ENCODE data around the gene ZNF638.

Gene ZNF638

GRCh38 chr2:71332435-71332796 is 834 bp downstream of the ZNF638 start:
- Histone ChIP-seq H3K4me2 (ENCODE audit: low read depth, low read length, poor library complexity, severe bottlenecking) (peak overlapping the region; percentile 80), H3K79me2 (ENCODE audit: insufficient read depth, low read length) (peaks cover 58% of the 10 kb centered on the region), H3K4me3 (ENCODE audit: low read length, poor library complexity, severe bottlenecking) (peak overlapping the region; percentile 95), H2AFZ (ENCODE audit: low read length) (peak overlapping the region; percentile 85), H3K27me3 (ENCODE audit: insufficient read depth, low read length, poor library complexity, severe bottlenecking) (no peaks in the 10 kb centered on the region), H3K36me3 (ENCODE audit: insufficient read depth, low read length) (no peaks in the 10 kb centered on the region), H3F3A (ENCODE audit: low read depth) (no peaks in the 10 kb centered on the region), H3K9me3 (ENCODE audit: insufficient read depth, low read depth, low read length) (no peaks in the 10 kb centered on the region), H3K9ac (ENCODE audit: low read depth, low read length, poor library complexity, severe bottlenecking) (peak overlapping the region; percentile 91), H4K20me1 (ENCODE audit: insufficient read depth, low read length, poor library complexity, severe bottlenecking) (peaks cover 53% of the 10 kb centered on the region), H3K4me1 (ENCODE audit: insufficient read depth, low read length, poor library complexity, severe bottlenecking) (peaks cover 30% of the 10 kb centered on the region), H3K9me2 (replicated peaks; ENCODE audit: low read depth, low read length) (no peaks in the 10 kb centered on the region)
- TF ChIP-seq CTCF (conservative IDR thresholded peaks at IDR 0.05; ENCODE audit: low read length): no peak
- TF ChIP-seq EZH2phosphoT487 (IDR thresholded peaks at IDR 0.05; ENCODE audit: borderline replicate concordance): no peak

GRCh38 chr2:71333619-71334018 is 2.0 kb downstream of the ZNF638 start:
- Histone ChIP-seq H3K9ac (ENCODE audit: low read depth, low read length, poor library complexity, severe bottlenecking) (peak overlapping the region; percentile 91), H3K79me2 (ENCODE audit: insufficient read depth, low read length) (peaks cover 70% of the 10 kb centered on the region)

GRCh38 chr2:71336384-71336783 is 4.8 kb downstream of the ZNF638 start:
- H3F3A ChIP-seq (ENCODE audit: low read depth): no peaks in the 10 kb centered on the region
- peaks cover 61% of the 10 kb centered on the region for H3K4me1 ChIP-seq (ENCODE audit: insufficient read depth, low read length, poor library complexity, severe bottlenecking)
- H3K79me2 ChIP-seq (ENCODE audit: insufficient read depth, low read length): peaks cover 98% of the 10 kb centered on the region
- no peaks in the 10 kb centered on the region for H3K9me3 ChIP-seq (ENCODE audit: insufficient read depth, low read depth, low read length)
- peak overlapping the region; percentile 56 for H3K4me3 ChIP-seq (ENCODE audit: low read length, poor library complexity, severe bottlenecking)
- H3K36me3 ChIP-seq (ENCODE audit: insufficient read depth, low read length): no peaks in the 10 kb centered on the region
- H3K9ac ChIP-seq (ENCODE audit: low read depth, low read length, poor library complexity, severe bottlenecking): no peak overlapping the region
- no peaks in the 10 kb centered on the region for H3K27me3 ChIP-seq (ENCODE audit: insufficient read depth, low read length, poor library complexity, severe bottlenecking)
- H3K4me2 ChIP-seq (ENCODE audit: low read depth, low read length, poor library complexity, severe bottlenecking): peak overlapping the region; percentile 80
- H3K9me2 ChIP-seq (replicated peaks; ENCODE audit: low read depth, low read length): no peaks in the 10 kb centered on the region
- no peak overlapping the region for H2AFZ ChIP-seq (ENCODE audit: low read length)
- TF ChIP-seq EZH2phosphoT487 (IDR thresholded peaks at IDR 0.05; ENCODE audit: borderline replicate concordance) (no peak), CTCF (conservative IDR thresholded peaks at IDR 0.05; ENCODE audit: low read length) (no peak)
- peaks cover 92% of the 10 kb centered on the region for H4K20me1 ChIP-seq (ENCODE audit: insufficient read depth, low read length, poor library complexity, severe bottlenecking)

More at GRCh38 chr2:71333619-71334018, 2.0 kb downstream of the ZNF638 start:
- no peak for TF ChIP-seq CTCF (conservative IDR thresholded peaks at IDR 0.05; ENCODE audit: low read length)
- no peak for TF ChIP-seq EZH2phosphoT487 (IDR thresholded peaks at IDR 0.05; ENCODE audit: borderline replicate concordance)
- H3K9me2 ChIP-seq (replicated peaks; ENCODE audit: low read depth, low read length): no peaks in the 10 kb centered on the region
- peak overlapping the region; percentile 80 for H3K4me2 ChIP-seq (ENCODE audit: low read depth, low read length, poor library complexity, severe bottlenecking)
- no peaks in the 10 kb centered on the region for H3K36me3 ChIP-seq (ENCODE audit: insufficient read depth, low read length)
- H3K27me3 ChIP-seq (ENCODE audit: insufficient read depth, low read length, poor library complexity, severe bottlenecking): no peaks in the 10 kb centered on the region
- H3K4me3 ChIP-seq (ENCODE audit: low read length, poor library complexity, severe bottlenecking): peak overlapping the region; percentile 95
- H3K9me3 ChIP-seq (ENCODE audit: insufficient read depth, low read depth, low read length): no peaks in the 10 kb centered on the region
- H2AFZ ChIP-seq (ENCODE audit: low read length): no peak overlapping the region
- H4K20me1 ChIP-seq (ENCODE audit: insufficient read depth, low read length, poor library complexity, severe bottlenecking): peaks cover 65% of the 10 kb centered on the region
- no peaks in the 10 kb centered on the region for H3F3A ChIP-seq (ENCODE audit: low read depth)
- H3K4me1 ChIP-seq (ENCODE audit: insufficient read depth, low read length, poor library complexity, severe bottlenecking): peaks cover 39% of the 10 kb centered on the region

All from Loucy (cell line).